Astrocyte of the cerebellum (primary cell): ENCODE results near the gene PDZRN3.

Experiments
- DNase-seq: peaks from one replicate; pipeline ENCODE4 v3.0.0-alpha.2; 2011; ENCODE audit warnings: low read depth
- H3K4me3 ChIP-seq: 2 replicates; pipeline ENCODE4 v1.5.1; 2011; ENCODE audit warnings: mild to moderate bottlenecking, low read depth, low read length, moderate library complexity
- in situ Hi-C: cut with HindIII; loops from 2 replicates; pipeline ENCODE4 v1.10.0; 2017; ENCODE audit warnings: low sequenced_read_pairs
- TF ChIP-seq, protein P1 (sequence below): IDR thresholded peaks from 2 replicates; pipeline ENCODE4 v1.5.1; 2012; ENCODE audit warnings: low read length, low read depth, moderate library complexity, mild to moderate bottlenecking; ENCODE audit errors: missing control alignments

PDZRN3 gene

DNA sequence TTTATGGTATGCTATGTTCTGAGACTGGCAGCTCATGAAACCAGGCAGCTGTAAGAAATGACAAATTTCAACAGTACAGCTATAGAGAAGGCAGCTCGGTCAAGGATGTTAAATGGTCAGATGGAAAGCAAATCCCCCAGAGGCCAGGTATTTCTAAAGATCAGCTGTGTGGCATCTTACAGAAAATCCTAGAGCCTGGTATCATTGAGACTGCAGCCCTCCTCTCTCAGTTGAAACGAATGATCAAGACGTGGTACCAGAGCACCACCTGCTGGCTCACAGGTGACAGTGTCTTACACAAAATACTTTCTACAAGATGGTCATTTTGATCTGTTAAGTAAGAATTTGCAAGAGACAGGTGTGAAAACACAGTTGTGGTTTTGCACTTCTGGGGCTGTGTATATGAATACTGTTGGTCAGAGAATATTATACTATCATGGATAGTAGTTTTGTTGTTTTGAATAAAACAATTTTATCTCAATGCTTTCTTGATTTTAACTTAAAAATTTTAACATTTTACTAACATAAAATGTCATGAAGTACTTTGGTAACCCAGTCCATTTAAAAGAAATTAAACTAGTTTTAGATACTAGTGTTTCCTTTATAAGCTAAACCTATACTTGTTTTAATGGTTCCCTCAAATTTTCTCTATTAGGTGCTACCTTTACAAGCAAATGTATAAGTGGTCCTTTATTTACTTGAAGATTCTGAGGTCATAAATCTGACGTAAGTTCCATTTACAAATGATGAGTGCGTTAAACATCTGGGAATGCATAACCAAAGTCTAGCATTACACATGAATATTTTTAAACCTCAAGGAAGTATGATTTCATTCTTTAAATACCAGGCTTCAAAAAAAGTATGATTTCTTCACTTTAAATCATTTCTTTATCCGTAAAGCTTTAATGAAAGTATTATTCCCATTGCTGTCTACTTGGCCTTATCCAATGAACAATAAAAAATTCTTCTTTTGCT lies 121.8 kb downstream of the PDZRN3 start:
- peak; percentile 86 for DNase-seq
- in situ Hi-C loops = loop anchor here (25.0 kb wide), 1 partner anchor 109 kb away; the partner anchor contains the start of gene PDZRN3
- TF ChIP-seq, protein P1, sequence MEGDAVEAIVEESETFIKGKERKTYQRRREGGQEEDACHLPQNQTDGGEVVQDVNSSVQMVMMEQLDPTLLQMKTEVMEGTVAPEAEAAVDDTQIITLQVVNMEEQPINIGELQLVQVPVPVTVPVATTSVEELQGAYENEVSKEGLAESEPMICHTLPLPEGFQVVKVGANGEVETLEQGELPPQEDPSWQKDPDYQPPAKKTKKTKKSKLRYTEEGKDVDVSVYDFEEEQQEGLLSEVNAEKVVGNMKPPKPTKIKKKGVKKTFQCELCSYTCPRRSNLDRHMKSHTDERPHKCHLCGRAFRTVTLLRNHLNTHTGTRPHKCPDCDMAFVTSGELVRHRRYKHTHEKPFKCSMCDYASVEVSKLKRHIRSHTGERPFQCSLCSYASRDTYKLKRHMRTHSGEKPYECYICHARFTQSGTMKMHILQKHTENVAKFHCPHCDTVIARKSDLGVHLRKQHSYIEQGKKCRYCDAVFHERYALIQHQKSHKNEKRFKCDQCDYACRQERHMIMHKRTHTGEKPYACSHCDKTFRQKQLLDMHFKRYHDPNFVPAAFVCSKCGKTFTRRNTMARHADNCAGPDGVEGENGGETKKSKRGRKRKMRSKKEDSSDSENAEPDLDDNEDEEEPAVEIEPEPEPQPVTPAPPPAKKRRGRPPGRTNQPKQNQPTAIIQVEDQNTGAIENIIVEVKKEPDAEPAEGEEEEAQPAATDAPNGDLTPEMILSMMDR = peak; percentile 86
- H3K4me3 ChIP-seq = no peak overlapping the region

DNA sequence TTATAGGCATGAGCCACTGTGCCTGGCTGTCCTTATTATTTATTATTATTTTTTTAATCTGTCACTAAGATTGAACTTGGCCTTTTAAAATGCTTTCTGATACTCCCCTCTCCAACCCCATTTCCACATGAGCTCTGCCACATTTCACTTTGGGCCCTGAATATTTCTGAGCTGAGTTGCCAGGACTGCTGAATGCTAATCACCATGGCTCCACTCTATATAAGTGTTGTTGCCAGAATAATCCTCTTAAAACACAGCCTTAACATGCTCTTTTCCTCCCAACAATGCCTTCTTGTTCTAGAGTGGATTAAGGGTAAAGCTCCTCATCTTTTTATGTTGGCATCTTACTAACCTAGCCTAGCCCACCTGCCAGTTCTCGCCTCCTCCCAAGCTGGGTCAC lies 124.4 kb downstream of the PDZRN3 start:
- no peak overlapping the region for H3K4me3 ChIP-seq
- no peak for DNase-seq
- in situ Hi-C loops = loop anchor here (25.0 kb wide), 1 partner anchor 112 kb away; the partner anchor contains the start of gene PDZRN3
- TF ChIP-seq, protein P1 = no peak

DNA sequence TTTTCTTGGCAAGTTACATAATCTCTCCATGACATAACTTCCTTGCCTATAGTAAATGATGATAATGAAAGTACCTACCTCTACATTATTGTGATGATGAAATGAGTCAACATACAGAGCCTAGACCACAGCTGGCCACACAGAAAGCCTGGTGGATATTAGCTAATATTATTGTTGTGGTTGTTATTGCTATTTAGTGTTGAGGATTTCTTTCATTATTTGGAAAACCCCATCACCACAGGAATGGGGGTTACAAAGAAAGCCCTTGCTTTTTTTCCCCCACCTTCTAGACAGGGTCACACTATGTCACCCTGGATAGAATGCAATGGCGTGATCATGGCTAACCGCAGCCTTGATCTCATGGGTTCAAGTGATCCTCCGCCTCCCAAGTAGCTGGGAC lies 125.0 kb downstream of the PDZRN3 start:
- peak; percentile 57 for DNase-seq
- TF ChIP-seq, protein P1 = no peak
- in situ Hi-C loops = loop anchor here (10.0 to 25.0 kb wide), 2 partner anchors 113 to 405 kb away; partner anchors contain the start of gene PDZRN3
- H3K4me3 ChIP-seq = no peak overlapping the region

DNA sequence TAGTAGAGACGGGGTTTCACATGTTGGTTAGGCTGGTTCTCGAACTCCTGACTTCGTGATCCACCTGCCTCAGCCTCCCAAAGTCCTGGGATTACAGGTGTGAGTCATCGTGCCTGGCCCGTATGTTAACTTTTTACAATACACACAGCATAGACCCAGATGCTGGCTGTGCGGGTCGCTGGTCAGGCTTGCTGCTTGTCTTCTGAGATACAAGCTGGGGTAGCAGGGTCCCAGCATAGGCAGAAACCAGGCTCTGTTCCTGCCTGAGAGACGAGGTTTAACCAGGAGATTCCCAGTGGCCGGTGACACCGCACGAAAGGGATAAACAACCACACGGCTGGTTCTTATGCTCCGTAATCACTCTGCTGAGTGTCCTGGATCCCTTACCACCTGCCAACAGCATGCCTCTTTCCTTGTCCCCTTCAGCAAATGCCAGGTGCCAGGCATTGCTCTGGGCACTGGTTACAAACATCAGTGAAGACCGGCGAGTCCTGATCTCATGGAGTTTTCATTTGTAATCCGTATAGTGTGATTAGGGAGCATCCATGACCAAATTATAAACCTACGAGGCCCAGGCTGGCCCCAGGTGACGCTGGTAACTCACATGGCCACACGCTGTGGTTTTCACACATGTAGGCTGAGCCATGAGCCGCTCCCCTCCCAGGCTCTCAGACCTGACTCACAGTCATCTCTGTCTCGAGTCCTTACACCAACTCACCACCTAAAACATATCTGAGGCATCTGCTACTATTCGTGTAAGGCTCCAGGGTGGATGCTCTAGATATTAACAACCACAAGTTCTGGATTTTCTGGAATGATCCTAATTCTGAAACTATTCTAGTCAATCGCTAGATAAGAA lies 125.7 kb downstream of the PDZRN3 start:
- in situ Hi-C loops = loop anchor here (10.0 kb wide), 1 partner anchor 404 kb away; no protein-coding TSS in a partner anchor
- no peak for DNase-seq
- TF ChIP-seq, protein P1 = no peak

DNA sequence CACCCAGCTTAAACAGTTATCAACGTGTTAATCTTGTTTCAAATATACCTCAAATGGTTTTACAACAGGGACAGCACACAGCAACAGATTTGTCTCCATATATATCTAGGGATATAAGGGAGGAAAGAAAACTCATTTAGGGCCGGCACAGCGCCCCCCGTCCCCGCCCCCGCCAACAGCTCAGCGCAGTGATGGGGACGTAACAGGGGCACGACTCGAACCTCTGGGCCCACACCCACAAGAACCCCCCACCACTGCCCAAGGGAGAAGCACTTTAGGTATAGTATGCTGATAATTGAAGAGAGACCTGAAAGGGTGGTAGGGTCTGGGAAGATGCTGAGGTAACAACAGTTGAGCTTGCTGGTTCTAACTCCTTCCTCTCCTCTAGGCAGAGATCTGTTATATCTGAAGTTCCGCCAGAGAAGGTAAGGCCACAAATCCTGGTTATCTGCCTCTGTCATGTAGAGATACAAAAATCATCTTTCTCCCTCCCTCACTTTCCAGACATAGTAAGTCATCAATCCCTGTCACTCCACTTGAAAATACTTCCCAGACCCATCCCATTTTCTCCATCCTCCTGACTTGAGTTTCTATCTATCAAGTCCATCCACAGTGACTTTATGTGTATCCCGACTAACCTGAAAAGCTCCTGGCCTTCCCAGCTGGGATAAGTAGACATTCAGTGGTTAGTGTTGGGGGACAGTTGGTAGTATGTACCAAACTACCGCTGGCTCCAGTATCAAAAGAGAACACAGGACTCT lies 126.9 kb downstream of the PDZRN3 start:
- in situ Hi-C loops = loop anchor here (10.0 kb wide), 1 partner anchor 403 kb away; no protein-coding TSS in a partner anchor
- DNase-seq = no peak
- no peak overlapping the region for H3K4me3 ChIP-seq
- TF ChIP-seq, protein P1 = no peak

More for the DNA sequence above, 125.7 kb downstream of the PDZRN3 start:
- H3K4me3 ChIP-seq = no peak overlapping the region
